ENCODE results near the gene RAB36. TPM values are rescaled to one million over a fixed set of nuclear protein-coding genes. Genes with fewer than 3 reads are reported as not detected.

RAB36 gene
- total RNA-seq, 1 donor from 2014 or later: 2.2 TPM

- Mint-ChIP-seq H3K36me3 (ENCODE audit: low read depth, unreplicated experiment) (no peaks in the 10 kb centered on the region), H3K27ac (ENCODE audit: unreplicated experiment) (no peak overlapping the region), H3K27me3 (ENCODE audit: unreplicated experiment) (peaks cover 10% of the 10 kb centered on the region), H3K4me3 (ENCODE audit: unreplicated experiment) (no peak overlapping the region), H3K4me1 (ENCODE audit: unreplicated experiment) (peaks cover 10% of the 10 kb centered on the region), H3K9me3 (ENCODE audit: unreplicated experiment) (no peaks in the 10 kb centered on the region)
- TF ChIP-seq CTCF (IDR thresholded peaks at IDR 0.05; ENCODE audit: unreplicated experiment): no peak
- no peak for DNase-seq (ENCODE audit: low spot score)
Observed at GRCh38 chr22:23109441-23109978, 35.8 kb upstream of the RAB36 start.

- Mint-ChIP-seq H3K27me3 (ENCODE audit: unreplicated experiment) (peaks cover 10% of the 10 kb centered on the region), H3K27ac (ENCODE audit: unreplicated experiment) (no peak overlapping the region)
Observed at GRCh38 chr22:23110190-23110921, 34.9 kb upstream of the RAB36 start.

GRCh38 chr22:23110922-23111527 lies 34.3 kb upstream of the RAB36 start:
- H3K36me3 Mint-ChIP-seq (ENCODE audit: low read depth, unreplicated experiment): no peaks in the 10 kb centered on the region
- peaks cover 10% of the 10 kb centered on the region for H3K4me1 Mint-ChIP-seq (ENCODE audit: unreplicated experiment)
- H3K4me3 Mint-ChIP-seq (ENCODE audit: unreplicated experiment): no peak overlapping the region
- TF ChIP-seq CTCF (IDR thresholded peaks at IDR 0.05; ENCODE audit: unreplicated experiment): no peak
- DNase-seq (ENCODE audit: low spot score): no peak
- H3K9me3 Mint-ChIP-seq (ENCODE audit: unreplicated experiment): no peaks in the 10 kb centered on the region
- H3K27me3 Mint-ChIP-seq (ENCODE audit: unreplicated experiment): peaks cover 7% of the 10 kb centered on the region
- no peak overlapping the region for H3K27ac Mint-ChIP-seq (ENCODE audit: unreplicated experiment)

More at GRCh38 chr22:23110190-23110921, 34.9 kb upstream of the RAB36 start:
- no peaks in the 10 kb centered on the region for H3K9me3 Mint-ChIP-seq (ENCODE audit: unreplicated experiment)
- DNase-seq (ENCODE audit: low spot score): no peak
- H3K4me3 Mint-ChIP-seq (ENCODE audit: unreplicated experiment): no peak overlapping the region
- peaks cover 10% of the 10 kb centered on the region for H3K4me1 Mint-ChIP-seq (ENCODE audit: unreplicated experiment)
- no peaks in the 10 kb centered on the region for H3K36me3 Mint-ChIP-seq (ENCODE audit: low read depth, unreplicated experiment)
- no peak for TF ChIP-seq CTCF (IDR thresholded peaks at IDR 0.05; ENCODE audit: unreplicated experiment)

- peaks cover 10% of the 10 kb centered on the region for H3K4me1 Mint-ChIP-seq (ENCODE audit: unreplicated experiment)
- no peak for DNase-seq (ENCODE audit: low spot score)
- peaks cover 4% of the 10 kb centered on the region for H3K27me3 Mint-ChIP-seq (ENCODE audit: unreplicated experiment)
- H3K36me3 Mint-ChIP-seq (ENCODE audit: low read depth, unreplicated experiment): no peaks in the 10 kb centered on the region
- H3K27ac Mint-ChIP-seq (ENCODE audit: unreplicated experiment): no peak overlapping the region
- H3K9me3 Mint-ChIP-seq (ENCODE audit: unreplicated experiment): no peaks in the 10 kb centered on the region
- no peak overlapping the region for H3K4me3 Mint-ChIP-seq (ENCODE audit: unreplicated experiment)
- TF ChIP-seq CTCF (IDR thresholded peaks at IDR 0.05; ENCODE audit: unreplicated experiment): no peak
Observed at GRCh38 chr22:23112472-23113012, 32.7 kb upstream of the RAB36 start.

All from endothelial cell (in vitro differentiated cells).